Prostate gland (tissue), 2 donors: ENCODE results near the gene APOA1. TPM values are rescaled to one million over a fixed set of nuclear protein-coding genes. Genes with fewer than 3 reads are reported as not detected.

Source experiments
- DNase-seq: peaks from one replicate; pipeline ENCODE4 v3.0.0-alpha.2; 2019; ENCODE audit warnings: low spot score
- H3K27ac ChIP-seq, 2 donors: fragments of 200-600 bp; sonication (generic); 2 replicates each; pipeline ENCODE4 v1.5.1; 2017 to 2019
- H3K27me3 ChIP-seq: fragments of 200-600 bp; sonication (generic); replicated peaks from 2 replicates; pipeline ENCODE4 v1.5.1; 2019; ENCODE audit not compliant: insufficient read depth
- H3K36me3 ChIP-seq, 2 donors: fragments of 200-600 bp; sonication (generic); 1 replicate in 1 of 2; 2 replicates in 1 of 2; pipeline versions ENCODE4 v1.5.1 to v1.8.1; 2017 to 2019
- H3K4me1 ChIP-seq: fragments of 200-600 bp; sonication (generic); replicated peaks from 2 replicates; pipeline ENCODE4 v1.5.1; 2019
- H3K4me3 ChIP-seq, 2 donors: fragments of 200-600 bp; sonication (generic); 2 replicates each; pipeline ENCODE4 v1.5.1; 2017 to 2019
- H3K9me3 ChIP-seq: fragments of 200-600 bp; sonication (generic); 2 replicates; pipeline ENCODE4 v1.5.1; 2017
- CTCF ChIP-seq, 4 experiments: fragments of 200-600 bp in 2 of 4; fragments of 450-650 bp in 2 of 4; sonication (generic) in 2 of 4; IDR thresholded peaks; 1 replicate in 3 of 4; 2 replicates in 1 of 4; pipeline ENCODE4 v1.5.1; 2016 to 2019; ENCODE audit warnings: antibody characterized with exemption in 4 of 4, mild to moderate bottlenecking in 2 of 4, moderate library complexity in 2 of 4
- POLR2A ChIP-seq: fragments of 450-650 bp; IDR thresholded peaks from one replicate; pipeline ENCODE4 v1.6.1; 2016; ENCODE audit warnings: antibody characterized with exemption, mild to moderate bottlenecking
- POLR2AphosphoS5 ChIP-seq: sonication (generic); formaldehyde crosslinking; IDR thresholded peaks from one replicate; pipeline ENCODE4 v1.6.1; 2017; ENCODE audit warnings: antibody characterized with exemption
- WGBS: methylation state at CpG from one replicate; pipeline ENCODE4 v1.1.5; 2018; 5-methylcytosine and 5-hydroxymethylcytosine counted together
- intact Hi-C: fragments of 100-400 bp; cut with DNase I; formaldehyde crosslinking; loops from one replicate; pipeline ENCODE4 v1.14.2; 2022
- total RNA-seq, 2 donors: library from RNA; depleted of rRNA; stranded (reverse); fragments of >200 nt; gene quantifications; one replicate each; pipeline ENCODE4 v1.1.0, GENCODE V29; 2016

Gene APOA1
- total RNA-seq, 2 donors from 2014 or later = 2,058 TPM; not detected in 1

- Histone ChIP-seq H3K4me1 (no peaks in the 10 kb centered on the region), H3K4me3 (no peak overlapping the region), H3K27ac (no peak overlapping the region), H3K27me3 (no peaks in the 10 kb centered on the region), H3K36me3 (no peaks in the 10 kb centered on the region), H3K9me3 (no peaks in the 10 kb centered on the region)
- no peak for TF ChIP-seq CTCF (IDR thresholded peaks at IDR 0.05)
- intact Hi-C loops = loop anchor here (2.0 to 10.0 kb wide), 2 partner anchors 44 to 82 kb away; partner anchors contain the start of gene APOA1
- WGBS = 77% methylated on average over 8 of the region's 8 CpGs
- DNase-seq = no peak
Measured at GRCh38 chr11:116792869-116793771, 44.3 kb downstream of the APOA1 start.

GRCh38 chr11:116792144-116792868 is 45.1 kb downstream of the APOA1 start:
- intact Hi-C loops = loop anchor here (2.0 to 10.0 kb wide), 2 partner anchors 44 to 82 kb away; partner anchors contain the start of gene APOA1
- TF ChIP-seq CTCF (IDR thresholded peaks at IDR 0.05) = no peak
- no peak for TF ChIP-seq POLR2AphosphoS5
- TF ChIP-seq POLR2A = no peak
- Histone ChIP-seq H3K27me3 (no peaks in the 10 kb centered on the region), H3K27ac (no peak overlapping the region), H3K9me3 (no peaks in the 10 kb centered on the region), H3K4me1 (no peaks in the 10 kb centered on the region), H3K36me3 (no peaks in the 10 kb centered on the region), H3K4me3 (no peak overlapping the region)
- no peak for DNase-seq
- WGBS = 75% methylated on average over 8 of the region's 8 CpGs

GRCh38 chr11:116791813-116792143 is 45.6 kb downstream of the APOA1 start, which contains the start of gene APOA5:
APOA5 (minus strand) TSS chr11:116791879; CDS start chr11:116791860, 19 bp downstream.
- DNase-seq = no peak
- Histone ChIP-seq H3K27me3 (no peaks in the 10 kb centered on the region), H3K36me3 (no peaks in the 10 kb centered on the region), H3K4me3 (no peak within 1 kb of the TSS), H3K9me3 (no peaks in the 10 kb centered on the region), H3K4me1 (peaks cover 3% of the 10 kb centered on the region), H3K27ac (no peak within 1 kb of the TSS)
- WGBS = 92% methylated on average over 7 of the region's 7 CpGs
- intact Hi-C loops = loop anchor here (2.0 to 10.0 kb wide), 2 partner anchors 45 to 83 kb away; partner anchors contain the start of gene APOA1
- no peak for TF ChIP-seq POLR2AphosphoS5
- no peak for TF ChIP-seq CTCF (IDR thresholded peaks at IDR 0.05)
- no peak for TF ChIP-seq POLR2A

GRCh38 chr11:116791002-116791812 is 46.2 kb downstream of the APOA1 start:
- no peak overlapping the region for H3K4me3 ChIP-seq
- TF ChIP-seq CTCF (IDR thresholded peaks at IDR 0.05) (peak; percentile 78 to 90 (median 89)), POLR2AphosphoS5 (peak; percentile 35), POLR2A (no peak)
- no peaks in the 10 kb centered on the region for H3K36me3 ChIP-seq
- no peaks in the 10 kb centered on the region for H3K27me3 ChIP-seq
- intact Hi-C loops = loop anchor here (10.0 kb wide), 1 partner anchor 84 kb away; no protein-coding TSS in a partner anchor
- H3K27ac ChIP-seq = no peak overlapping the region
- peaks cover 3% of the 10 kb centered on the region for H3K4me1 ChIP-seq
- 25% methylated on average over 29 of the region's 31 CpGs for WGBS
- DNase-seq = peak; percentile 58
- no peaks in the 10 kb centered on the region for H3K9me3 ChIP-seq
